B cell (primary cell): ENCODE results near the gene NINL. TPM values are rescaled to one million over a fixed set of nuclear protein-coding genes. Genes with fewer than 3 reads are reported as not detected.

Experiments used
- ATAC-seq: fragments of 200-7000 bp; cut with Tn5 transposase; one replicate; pipeline ENCODE4 v1.10.0; 2021; ENCODE audit warnings: low read depth, mild to moderate bottlenecking, moderate number of reproducible peaks, moderate library complexity
- CTCF ChIA-PET: fragments of 350-600 bp; sonication (Branson Sonifier 250); formaldehyde crosslinking; loops from one replicate; lab custom pipeline; 2021; ENCODE audit warnings: antibody characterized with exemption, inconsistent platforms; lab: Charles Lee
- POLR2A ChIA-PET: fragments of 350-600 bp; sonication (Branson Sonifier 250); formaldehyde crosslinking; loops from one replicate; lab custom pipeline; 2021; ENCODE audit warnings: antibody characterized with exemption; lab: Charles Lee
- DNase-seq: peaks from one replicate; pipeline ENCODE4 v3.0.0; 2013
- H2AFZ ChIP-seq: 2 replicates; pipeline ENCODE4 v1.6.1; 2012; ENCODE audit warnings: mild to moderate bottlenecking, low read depth, low read length; ENCODE audit not compliant: insufficient read depth, poor library complexity, severe bottlenecking
- H3K27ac ChIP-seq, 2 donors: 1 replicate in 1 of 2; 2 replicates in 1 of 2; pipeline ENCODE4 v1.5.1; 2012 to 2013; ENCODE audit warnings: low read length in 2 of 2, mild to moderate bottlenecking in 2 of 2, moderate library complexity in 1 of 2
- H3K27me3 ChIP-seq, 4 experiments: fragments of 200-600 bp in 1 of 4; sonication (generic) in 1 of 4; replicated peaks in 1 of 4; 1 replicate in 2 of 4; 2 replicates in 2 of 4; pipeline versions ENCODE4 v1.6.1 to v1.7.0; 2013 to 2016; ENCODE audit warnings: low read length in 3 of 4, mild to moderate bottlenecking in 2 of 4, mixed read lengths in 1 of 4, moderate library complexity in 1 of 4; ENCODE audit not compliant: insufficient read depth in 4 of 4, control insufficient read depth in 3 of 4; ENCODE audit errors: control extremely low read depth in 1 of 4
- H3K36me3 ChIP-seq, 2 experiments: replicated peaks in 1 of 2; 1 replicate in 1 of 2; 2 replicates in 1 of 2; pipeline versions ENCODE4 v1.6.1 to v1.7.1; 2013; ENCODE audit warnings: low read length in 1 of 2; ENCODE audit not compliant: insufficient read depth in 2 of 2, control insufficient read depth in 1 of 2; ENCODE audit errors: control extremely low read depth in 1 of 2, extremely low read depth in 1 of 2
- H3K4me1 ChIP-seq, 2 donors: fragments of 200-600 bp in 1 of 2; sonication (generic) in 1 of 2; 1 replicate in 1 of 2; 2 replicates in 1 of 2; pipeline versions ENCODE4 v1.5.1 to v1.6.1; 2013 to 2017; ENCODE audit warnings: low read length in 2 of 2; ENCODE audit not compliant: control insufficient read depth in 2 of 2, insufficient read depth in 2 of 2
- H3K4me2 ChIP-seq: replicated peaks from 2 replicates; pipeline ENCODE3; 2012; ENCODE audit warnings: mild to moderate bottlenecking, low read depth, low read length; ENCODE audit not compliant: poor library complexity, severe bottlenecking
- H3K4me3 ChIP-seq, 5 experiments: fragments of 200-600 bp in 1 of 5; sonication (generic) in 1 of 5; 1 replicate in 3 of 5; 2 replicates in 2 of 5; pipeline versions ENCODE4 v1.5.1 to v1.7.0; 2011 to 2016; ENCODE audit warnings: low read length in 4 of 5, mild to moderate bottlenecking in 4 of 5, low read depth in 2 of 5, control low read depth in 1 of 5, moderate library complexity in 1 of 5; ENCODE audit not compliant: insufficient read depth in 1 of 5; ENCODE audit errors: control extremely low read depth in 1 of 5, extremely low read depth in 1 of 5
- H3K79me2 ChIP-seq: fragments of 200-600 bp; sonication (generic); one replicate; pipeline ENCODE4 v1.6.0; 2016; ENCODE audit warnings: low read length; ENCODE audit not compliant: control insufficient read depth, insufficient read depth
- H3K9ac ChIP-seq: fragments of 200-600 bp; sonication (generic); 2 replicates; pipeline ENCODE4 v1.6.1; 2017; ENCODE audit warnings: mild to moderate bottlenecking, low read length, moderate library complexity
- H3K9me3 ChIP-seq, 3 donors: one replicate each; pipeline versions ENCODE4 v1.6.1 to v1.7.1; 2013; ENCODE audit warnings: low read length in 2 of 3; ENCODE audit not compliant: control insufficient read depth in 2 of 3, insufficient read depth in 1 of 3; ENCODE audit errors: control extremely low read depth in 1 of 3
- H4K20me1 ChIP-seq: 2 replicates; pipeline ENCODE4 v1.6.0; 2012; ENCODE audit warnings: mild to moderate bottlenecking, low read length; ENCODE audit not compliant: insufficient read depth, control insufficient read depth, poor library complexity, severe bottlenecking
- H3K27ac Mint-ChIP-seq: one replicate; pipeline ENCODE4 v1.8.0; 2021; ENCODE audit warnings: mixed read lengths
- H3K27me3 Mint-ChIP-seq: one replicate; pipeline ENCODE4 v1.8.0; 2021; ENCODE audit warnings: mixed read lengths
- H3K4me1 Mint-ChIP-seq: one replicate; pipeline ENCODE4 v1.8.0; 2021; ENCODE audit warnings: mixed read lengths
- H3K4me3 Mint-ChIP-seq: one replicate; pipeline ENCODE4 v1.8.0; 2021; ENCODE audit warnings: mixed read lengths
- H3K9me3 Mint-ChIP-seq: one replicate; pipeline ENCODE4 v1.8.0; 2022; ENCODE audit warnings: mixed read lengths; ENCODE audit not compliant: insufficient read depth
- CTCF ChIP-seq: fragments of 200-600 bp; IDR thresholded peaks from one replicate; pipeline ENCODE4 v1.8.0; 2022; ENCODE audit warnings: antibody characterized with exemption, mild to moderate bottlenecking
- EZH2 ChIP-seq: IDR thresholded peaks from 2 replicates; pipeline ENCODE4 v1.6.1; 2012; ENCODE audit warnings: borderline replicate concordance, low read depth, mild to moderate bottlenecking, moderate library complexity, low read length; ENCODE audit not compliant: insufficient read depth, poor library complexity, severe bottlenecking
- WGBS: methylation state at CpG from one replicate; pipeline ENCODE4 v1.1.5; 2013; ENCODE audit warnings: missing lambda C conversion rate; ENCODE audit not compliant: insufficient coverage; 5-methylcytosine and 5-hydroxymethylcytosine counted together
- intact Hi-C: fragments of 100-400 bp; cut with micrococcal nuclease; formaldehyde crosslinking; loops from one replicate; pipeline ENCODE4 v1.10.0; 2022
- polyA plus RNA-seq: library from polyadenylated mRNA; depleted of rRNA; stranded (reverse); fragments of >200 nt; gene quantifications from 2 replicates; pipeline ENCODE4 v1.2.3, GENCODE V29; 2012
- total RNA-seq, 2 donors: library from RNA; stranded (reverse); fragments of 120-200 nt in 1 of 2; gene quantifications; 1 replicate in 1 of 2; 2 replicates in 1 of 2; pipeline versions ENCODE4 v1.2.3 to v1.2.4, GENCODE V29; 2013 to 2022

Gene NINL
- total and polyA plus RNA-seq, 2 donors (not counting 1 experiment from before 2014, with no cell fraction given), result 1.8 to 5.5 TPM

GRCh38 chr20:25500880-25501351 lies 84.4 kb downstream of the NINL start:
- 91% methylated on average over 12 of the region's 13 CpGs for WGBS
- ChIA-PET POLR2A (no interaction called here), CTCF (no interaction called here)
- H3K4me3 Mint-ChIP-seq, result no peak overlapping the region
- H3K9me3 ChIP-seq, result no peaks in the 10 kb centered on the region
- H3K4me2 ChIP-seq, result no peak overlapping the region
- H3K36me3 ChIP-seq, result no peaks in the 10 kb centered on the region
- H3K9me3 Mint-ChIP-seq, result no peaks in the 10 kb centered on the region
- H2AFZ ChIP-seq, result no peak overlapping the region
- H3K27ac Mint-ChIP-seq, result no peak overlapping the region
- no peaks in the 10 kb centered on the region for H3K27me3 Mint-ChIP-seq
- H3K4me1 ChIP-seq, result no peaks in the 10 kb centered on the region
- no peak for TF ChIP-seq CTCF
- no peak for TF ChIP-seq EZH2
- H4K20me1 ChIP-seq, result no peaks in the 10 kb centered on the region
- H3K4me3 ChIP-seq, result no peak overlapping the region
- no peak overlapping the region for H3K27ac ChIP-seq
- H3K4me1 Mint-ChIP-seq, result no peaks in the 10 kb centered on the region
- DNase-seq, result no peak
- no peaks in the 10 kb centered on the region for H3K27me3 ChIP-seq
- no peak overlapping the region for H3K9ac ChIP-seq
- intact Hi-C loops, result no loop called here
- no peak for ATAC-seq
- no peaks in the 10 kb centered on the region for H3K79me2 ChIP-seq

GRCh38 chr20:25499855-25500434 lies 85.4 kb downstream of the NINL start:
- Histone ChIP-seq H3K9me3 (no peaks in the 10 kb centered on the region), H2AFZ (no peak overlapping the region), H3K4me3 (no peak overlapping the region), H3K4me1 (no peaks in the 10 kb centered on the region), H4K20me1 (no peaks in the 10 kb centered on the region), H3K4me2 (no peak overlapping the region), H3K79me2 (no peaks in the 10 kb centered on the region), H3K36me3 (no peaks in the 10 kb centered on the region), H3K27ac (no peak overlapping the region), H3K9ac (no peak overlapping the region), H3K27me3 (no peaks in the 10 kb centered on the region)
- H3K27ac Mint-ChIP-seq, result no peak overlapping the region
- WGBS, result 100% methylated on average over 2 of the region's 8 CpGs
- POLR2A ChIA-PET, result no interaction called here
- ATAC-seq, result no peak
- no peak overlapping the region for H3K4me3 Mint-ChIP-seq
- TF ChIP-seq CTCF (no peak), EZH2 (no peak)
- CTCF ChIA-PET, result no interaction called here
- intact Hi-C loops, result no loop called here
- no peaks in the 10 kb centered on the region for H3K27me3 Mint-ChIP-seq
- no peak for DNase-seq
- no peaks in the 10 kb centered on the region for H3K4me1 Mint-ChIP-seq
- H3K9me3 Mint-ChIP-seq, result no peaks in the 10 kb centered on the region
